DMS153 (cell line): ENCODE results near the gene REC114.

ENCODE experiments used
- DNase-seq: peaks from one replicate; lab custom pipeline; 2025; lab: John Stamatoyannopoulos, UW

Gene REC114

GRCh38 chr15:73607405-73607804 lies 164.4 kb downstream of the REC114 start:
- DNase-seq: no peak

- DNase-seq: no peak
Observed at GRCh38 chr15:73607843-73608242, 164.9 kb downstream of the REC114 start.

GRCh38 chr15:73608475-73608874 lies 165.5 kb downstream of the REC114 start:
- no peak for DNase-seq

GRCh38 chr15:73608941-73609340 lies 166.0 kb downstream of the REC114 start:
- no peak for DNase-seq
